Body of pancreas (tissue), 4 donors: ENCODE results near the gene GRHL3. TPM values are rescaled to one million over a fixed set of nuclear protein-coding genes. Genes with fewer than 3 reads are reported as not detected.

Experiments
- ATAC-seq: fragments of 150-250 bp; one replicate; pipeline ENCODE4 v1.9.1; 2016
- DNase-seq, 4 donors: peaks; one replicate each; pipeline ENCODE4 v3.0.0-alpha.2; 2019
- H3K27ac ChIP-seq, 4 donors: fragments of 200-600 bp; sonication (generic); 1 replicate in 3 of 4; 2 replicates in 1 of 4; pipeline versions ENCODE4 v1.5.1 to v1.6.1; 2016 to 2019; ENCODE audit warnings: mild to moderate bottlenecking in 1 of 4, mixed read lengths in 1 of 4, moderate library complexity in 1 of 4
- H3K27me3 ChIP-seq, 2 donors: fragments of 200-600 bp; sonication (generic); one replicate each; pipeline ENCODE4 v1.6.0; 2016; ENCODE audit warnings: mild to moderate bottlenecking in 1 of 2
- H3K36me3 ChIP-seq, 2 donors: fragments of 200-600 bp; sonication (generic); replicated peaks in 1 of 2; 2 replicates each; pipeline ENCODE4 v1.5.1; 2016; ENCODE audit warnings: low read depth in 2 of 2; ENCODE audit not compliant: insufficient read depth in 1 of 2
- H3K4me1 ChIP-seq: fragments of 200-600 bp; sonication (generic); one replicate; pipeline ENCODE4 v1.6.0; 2016
- H3K4me3 ChIP-seq, 2 donors: fragments of 200-600 bp; sonication (generic); 1 replicate in 1 of 2; 2 replicates in 1 of 2; pipeline ENCODE4 v1.5.1; 2016 to 2019
- H3K9me3 ChIP-seq, 3 donors: fragments of 200-600 bp; sonication (generic); 1 replicate in 2 of 3; 2 replicates in 1 of 3; pipeline ENCODE4 v1.5.1; 2016
- CTCF ChIP-seq, 7 experiments: fragments of 450-650 bp in 4 of 7; fragments of 200-600 bp in 3 of 7; sonication (generic) in 3 of 7; IDR thresholded peaks; one replicate each; pipeline ENCODE4 v1.5.1; 2016 to 2019; ENCODE audit warnings: antibody characterized with exemption in 7 of 7
- POLR2A ChIP-seq, 3 donors: fragments of 450-650 bp; IDR thresholded peaks; one replicate each; pipeline ENCODE4 v1.6.1; 2016; ENCODE audit warnings: antibody characterized with exemption in 3 of 3, mild to moderate bottlenecking in 2 of 3
- WGBS, 2 donors: methylation state at CpG; one replicate each; pipeline ENCODE4 v1.1.5; 2017; 5-methylcytosine and 5-hydroxymethylcytosine counted together
- intact Hi-C: fragments of 100-400 bp; cut with DNase I; formaldehyde crosslinking; loops from one replicate; pipeline ENCODE4 v1.15.1; 2023
- total RNA-seq, 2 donors: library from RNA; depleted of rRNA; stranded (reverse); fragments of >200 nt; gene quantifications; one replicate each; pipeline ENCODE4 v1.1.0, GENCODE V29; 2016

The GRHL3 gene
- total RNA-seq, 2 donors from 2014 or later, result not detected

- H3K27me3 ChIP-seq, result no peaks in the 10 kb centered on the region
- H3K4me3 ChIP-seq, result no peak overlapping the region
- no peak for TF ChIP-seq CTCF (IDR thresholded peaks at IDR 0.05)
- no peak for TF ChIP-seq POLR2A (IDR thresholded peaks at IDR 0.05)
- intact Hi-C loops, result no loop called here
- no peaks in the 10 kb centered on the region for H3K9me3 ChIP-seq
- H3K4me1 ChIP-seq, result no peaks in the 10 kb centered on the region
- ATAC-seq, result no peak
- H3K27ac ChIP-seq, result no peak overlapping the region
- WGBS, 2 donors, result 76 to 86% methylated on average over 5 of the region's 5 CpGs
- no peak for DNase-seq
- no peaks in the 10 kb centered on the region for H3K36me3 ChIP-seq
Observed at GRCh38 chr1:24338447-24338846, 19.3 kb downstream of the GRHL3 start.

- TF ChIP-seq POLR2A (IDR thresholded peaks at IDR 0.05), result no peak
- TF ChIP-seq CTCF (IDR thresholded peaks at IDR 0.05), result no peak
- intact Hi-C loops, result no loop called here
- 91 to 92% methylated on average over 8 of the region's 8 CpGs for WGBS, 2 donors
- H3K4me1 ChIP-seq, result no peaks in the 10 kb centered on the region
- no peak for ATAC-seq
- H3K27me3 ChIP-seq, result no peaks in the 10 kb centered on the region
- H3K27ac ChIP-seq, result no peak overlapping the region
- H3K4me3 ChIP-seq, result no peak overlapping the region
- no peaks in the 10 kb centered on the region for H3K36me3 ChIP-seq
- no peaks in the 10 kb centered on the region for H3K9me3 ChIP-seq
- no peak for DNase-seq
Observed at GRCh38 chr1:24339996-24340395, 20.8 kb downstream of the GRHL3 start.

- H3K36me3 ChIP-seq, result no peaks in the 10 kb centered on the region
- ATAC-seq (no peak), DNase-seq (no peak)
- no peaks in the 10 kb centered on the region for H3K27me3 ChIP-seq
- no peaks in the 10 kb centered on the region for H3K4me1 ChIP-seq
- H3K4me3 ChIP-seq, result no peak overlapping the region
- TF ChIP-seq CTCF (IDR thresholded peaks at IDR 0.05) (no peak), POLR2A (IDR thresholded peaks at IDR 0.05) (no peak)
- no peaks in the 10 kb centered on the region for H3K9me3 ChIP-seq
- WGBS, 2 donors, result 66 to 84% methylated on average over 5 to 7 of the region's 8 CpGs
- intact Hi-C loops, result no loop called here
- H3K27ac ChIP-seq, result no peak overlapping the region
Observed at GRCh38 chr1:24340770-24341169, 21.6 kb downstream of the GRHL3 start.

GRCh38 chr1:24341260-24341659, 22.1 kb downstream of the GRHL3 start:
- 71 to 94% methylated on average over 7 of the region's 8 CpGs for WGBS, 2 donors
- TF ChIP-seq CTCF (IDR thresholded peaks at IDR 0.05) (no peak), POLR2A (IDR thresholded peaks at IDR 0.05) (no peak)
- ATAC-seq, result no peak
- H3K4me3 ChIP-seq, result no peak overlapping the region
- DNase-seq, result no peak
- no peaks in the 10 kb centered on the region for H3K27me3 ChIP-seq
- H3K27ac ChIP-seq, result no peak overlapping the region
- no peaks in the 10 kb centered on the region for H3K9me3 ChIP-seq
- intact Hi-C loops, result no loop called here
- H3K4me1 ChIP-seq, result no peaks in the 10 kb centered on the region
- H3K36me3 ChIP-seq, result no peaks in the 10 kb centered on the region

GRCh38 chr1:24343412-24344089, 24.4 kb downstream of the GRHL3 start:
- no peaks in the 10 kb centered on the region for H3K36me3 ChIP-seq
- no peak for ATAC-seq
- no peaks in the 10 kb centered on the region for H3K27me3 ChIP-seq
- 79 to 91% methylated on average over 13 of the region's 13 CpGs for WGBS, 2 donors
- no peak for DNase-seq
- intact Hi-C loops, result no loop called here
- no peak overlapping the region for H3K4me3 ChIP-seq
- TF ChIP-seq CTCF (IDR thresholded peaks at IDR 0.05), result no peak
- no peak for TF ChIP-seq POLR2A (IDR thresholded peaks at IDR 0.05)
- no peak overlapping the region for H3K27ac ChIP-seq
- H3K4me1 ChIP-seq, result no peaks in the 10 kb centered on the region
- no peaks in the 10 kb centered on the region for H3K9me3 ChIP-seq
